GM23338 (cell line): Measurements from ENCODE around the gene CYP3A4. TPM values are rescaled to one million over a fixed set of nuclear protein-coding genes. Genes with fewer than 3 reads are reported as not detected.

Experiments
- ATAC-seq: fragments of 200-7000 bp; cut with Tn5 transposase; 3 replicates; pipeline ENCODE4 v1.9.1; 2020
- DNase-seq: peaks from one replicate; pipeline ENCODE4 v3.0.0-alpha.2; 2015; ENCODE audit warnings: low spot score
- H2AFZ ChIP-seq: fragments of 200-600 bp; sonication (generic); 2 replicates; pipeline ENCODE4 v1.8.0; 2016; ENCODE audit warnings: antibody characterized with exemption, mild to moderate bottlenecking, moderate library complexity
- H3F3A ChIP-seq: fragments of 200-600 bp; sonication (generic); replicated peaks from 2 replicates; pipeline ENCODE4 v1.8.0; 2017; ENCODE audit warnings: antibody characterized with exemption, mixed run types, low read depth
- H3K27ac ChIP-seq: fragments of 200-600 bp; sonication (generic); 2 replicates; pipeline ENCODE4 v1.6.1; 2016; ENCODE audit warnings: low read depth
- H3K27me3 ChIP-seq: fragments of 200-600 bp; sonication (generic); 2 replicates; pipeline ENCODE4 v1.8.0; 2016; ENCODE audit warnings: mild to moderate bottlenecking, mixed run types, moderate library complexity; ENCODE audit not compliant: insufficient read depth
- H3K36me3 ChIP-seq: fragments of 200-600 bp; sonication (generic); 2 replicates; pipeline ENCODE4 v1.8.0; 2016; ENCODE audit warnings: mild to moderate bottlenecking; ENCODE audit not compliant: insufficient read depth
- H3K4me1 ChIP-seq: fragments of 200-600 bp; sonication (generic); 2 replicates; pipeline ENCODE4 v1.8.0; 2016; ENCODE audit warnings: mild to moderate bottlenecking, moderate library complexity; ENCODE audit not compliant: insufficient read depth
- H3K4me2 ChIP-seq: fragments of 200-600 bp; sonication (generic); 2 replicates; pipeline ENCODE4 v1.7.1; 2017; ENCODE audit warnings: mixed run types
- H3K4me3 ChIP-seq: fragments of 200-600 bp; sonication (generic); 2 replicates; pipeline ENCODE4 v1.6.1; 2016; ENCODE audit warnings: mixed run types
- H3K79me2 ChIP-seq: fragments of 200-600 bp; sonication (generic); replicated peaks from 2 replicates; pipeline ENCODE4 v1.8.0; 2017; ENCODE audit warnings: mild to moderate bottlenecking; ENCODE audit not compliant: insufficient read depth
- H3K9me2 ChIP-seq: fragments of 200-600 bp; sonication (generic); 2 replicates; pipeline ENCODE4 v1.8.0; 2017; ENCODE audit not compliant: insufficient read depth
- H4K20me1 ChIP-seq: fragments of 200-600 bp; sonication (generic); replicated peaks from 2 replicates; pipeline ENCODE4 v1.8.0; 2017; ENCODE audit warnings: mild to moderate bottlenecking; ENCODE audit not compliant: insufficient read depth
- H3K27ac Mint-ChIP-seq: 2 replicates; pipeline ENCODE4 v1.8.0; 2020; ENCODE audit warnings: inconsistent platforms, mild to moderate bottlenecking, moderate library complexity, mixed read lengths
- H3K27me3 Mint-ChIP-seq: 3 replicates; pipeline ENCODE4 v1.8.0; 2022; ENCODE audit warnings: low read depth, mild to moderate bottlenecking, moderate library complexity, mixed read lengths, inconsistent platforms; ENCODE audit not compliant: insufficient read depth, poor library complexity
- H3K36me3 Mint-ChIP-seq: 3 replicates; pipeline ENCODE4 v1.8.0; 2021; ENCODE audit warnings: low read depth, mild to moderate bottlenecking, inconsistent platforms, moderate library complexity, mixed read lengths
- H3K4me1 Mint-ChIP-seq: 3 replicates; pipeline ENCODE4 v1.8.0; 2020; ENCODE audit warnings: mild to moderate bottlenecking, inconsistent platforms, mixed read lengths
- H3K4me3 Mint-ChIP-seq: 3 replicates; pipeline ENCODE4 v1.8.0; 2021; ENCODE audit warnings: moderate library complexity, mild to moderate bottlenecking, inconsistent platforms, mixed read lengths
- H3K9me3 Mint-ChIP-seq: 3 replicates; pipeline ENCODE4 v1.8.0; 2020; ENCODE audit warnings: moderate library complexity, mild to moderate bottlenecking, inconsistent platforms, mixed read lengths
- CREB1 ChIP-seq: fragments of 250-450 bp; sonication (Bioruptor Pico); IDR thresholded peaks from 2 replicates; pipeline ENCODE4 v1.5.0; 2020; ENCODE audit warnings: low read depth, mild to moderate bottlenecking, moderate library complexity
- ETS1 ChIP-seq: IDR thresholded peaks from 2 replicates; pipeline ENCODE4 v1.6.1; 2016; ENCODE audit warnings: antibody characterized with exemption
- EZH2 ChIP-seq: fragments of 200-600 bp; sonication (generic); IDR thresholded peaks from one replicate; pipeline ENCODE4 v1.8.0; 2017; ENCODE audit warnings: antibody characterized with exemption, mild to moderate bottlenecking, low read depth; ENCODE audit not compliant: unreplicated experiment
- EZH2phosphoT487 ChIP-seq: fragments of 200-600 bp; sonication (generic); IDR thresholded peaks from one replicate; pipeline ENCODE4 v1.8.1; 2018; ENCODE audit warnings: antibody characterized with exemption; ENCODE audit not compliant: unreplicated experiment
- NANOG ChIP-seq: IDR thresholded peaks from 2 replicates; pipeline ENCODE4 v1.6.1; 2016; ENCODE audit warnings: antibody characterized with exemption, borderline replicate concordance
- POLR2AphosphoS5 ChIP-seq: IDR thresholded peaks from 2 replicates; pipeline ENCODE4 v1.6.1; 2016; ENCODE audit warnings: antibody characterized with exemption, low read depth
- ZNF114 ChIP-seq: fragments of 250-450 bp; sonication (Bioruptor Pico); IDR thresholded peaks from 2 replicates; pipeline ENCODE4 v1.5.0; 2020; ENCODE audit warnings: mild to moderate bottlenecking, moderate library complexity
- ZNF331 ChIP-seq: fragments of 250-450 bp; sonication (Bioruptor Pico); IDR thresholded peaks from 2 replicates; pipeline ENCODE4 v1.5.0; 2020; ENCODE audit warnings: low read depth, mild to moderate bottlenecking, moderate library complexity
- ZNF462 ChIP-seq: fragments of 250-450 bp; sonication (Bioruptor Pico); IDR thresholded peaks from 2 replicates; pipeline ENCODE4 v1.5.0; 2020; ENCODE audit warnings: mild to moderate bottlenecking, moderate library complexity
- polyA plus RNA-seq: library from polyadenylated mRNA; unstranded; fragments of >200 nt; fragmentation: Nextera tagmentation; extraction: Ambion mirVana; gene quantifications from 2 replicates; pipeline ENCODE4 v1.2.1, GENCODE V29; 2016
- total RNA-seq: library from RNA; depleted of rRNA; stranded (reverse); fragments of >200 nt; shearing (Covaris generic); gene quantifications from 2 replicates; pipeline ENCODE4 v1.2.3, GENCODE V29; 2014

The CYP3A4 gene
- total and polyA plus RNA-seq, 2 experiments from 2014 or later, result not detected

GRCh38 chr7:99766484-99767099 lies 17.4 kb downstream of the CYP3A4 start:
- peaks cover 2% of the 10 kb centered on the region for H3K27me3 Mint-ChIP-seq
- ATAC-seq, result no peak

More at GRCh38 chr7:99766484-99767099, 17.4 kb downstream of the CYP3A4 start:
- Histone ChIP-seq H3K27ac (no peak overlapping the region), H3K9me2 (no peaks in the 10 kb centered on the region), H3K4me2 (no peak overlapping the region), H3K36me3 (no peaks in the 10 kb centered on the region), H3K4me3 (no peak overlapping the region), H3F3A (no peaks in the 10 kb centered on the region), H3K4me1 (no peaks in the 10 kb centered on the region), H3K27me3 (no peaks in the 10 kb centered on the region), H3K79me2 (no peaks in the 10 kb centered on the region), H4K20me1 (no peaks in the 10 kb centered on the region), H2AFZ (no peak overlapping the region)
- TF ChIP-seq ZNF331 (CRISPR knock-in tag) (no peak), CREB1 (CRISPR knock-in tag) (no peak), ETS1 (no peak), NANOG (no peak), POLR2AphosphoS5 (no peak), EZH2 (no peak), ZNF114 (CRISPR knock-in tag) (no peak), ZNF462 (CRISPR knock-in tag) (no peak), EZH2phosphoT487 (no peak)
- Mint-ChIP-seq H3K36me3 (no peaks in the 10 kb centered on the region), H3K4me3 (no peak overlapping the region), H3K4me1 (no peaks in the 10 kb centered on the region), H3K9me3 (no peaks in the 10 kb centered on the region), H3K27ac (no peak overlapping the region)
- DNase-seq, result no peak
